Endothelial cell (in vitro differentiated cells): ENCODE measurements around the gene RND3. TPM values are rescaled to one million over a fixed set of nuclear protein-coding genes. Genes with fewer than 3 reads are reported as not detected.
A peak's percentile ranks its signal among the peaks of the same experiment; 100 is the strongest.

Experiments
- DNase-seq: peaks from one replicate; pipeline ENCODE4 v3.0.0; 2021; ENCODE audit warnings: low spot score
- H3K27ac Mint-ChIP-seq: one replicate; pipeline ENCODE4 v1.8.0; 2021; ENCODE audit warnings: mixed read lengths, inconsistent platforms; ENCODE audit not compliant: unreplicated experiment
- H3K27me3 Mint-ChIP-seq: one replicate; pipeline ENCODE4 v1.8.0; 2021; ENCODE audit warnings: mild to moderate bottlenecking, moderate library complexity, mixed read lengths, inconsistent platforms; ENCODE audit not compliant: unreplicated experiment
- H3K36me3 Mint-ChIP-seq: one replicate; pipeline ENCODE4 v1.8.0; 2021; ENCODE audit warnings: mild to moderate bottlenecking, low read depth, mixed read lengths, inconsistent platforms; ENCODE audit not compliant: unreplicated experiment
- H3K4me1 Mint-ChIP-seq: one replicate; pipeline ENCODE4 v1.8.0; 2021; ENCODE audit warnings: mild to moderate bottlenecking, mixed read lengths, inconsistent platforms; ENCODE audit not compliant: unreplicated experiment
- H3K4me3 Mint-ChIP-seq: one replicate; pipeline ENCODE4 v1.8.0; 2021; ENCODE audit warnings: mild to moderate bottlenecking, mixed read lengths, inconsistent platforms; ENCODE audit not compliant: unreplicated experiment
- H3K9me3 Mint-ChIP-seq: one replicate; pipeline ENCODE4 v1.8.0; 2021; ENCODE audit warnings: mixed read lengths, inconsistent platforms; ENCODE audit not compliant: unreplicated experiment
- total RNA-seq: library from RNA; stranded (reverse); fragmentation: NEBNext Ultra II Directional; extraction: Animal tissue kit (Norgen Biotek cat#: 25700); gene quantifications from one replicate; pipeline ENCODE4 v1.2.1, GENCODE V29; 2021; ENCODE audit not compliant: unreplicated experiment
- TF ChIP-seq, protein P1 (sequence below): fragments of 200-600 bp; sonication (generic); IDR thresholded peaks from one replicate; pipeline ENCODE4 v1.5.0; 2021; ENCODE audit warnings: antibody characterized with exemption; ENCODE audit not compliant: unreplicated experiment

Gene RND3
- total RNA-seq, 1 donor from 2014 or later, result 2.9 TPM

DNA sequence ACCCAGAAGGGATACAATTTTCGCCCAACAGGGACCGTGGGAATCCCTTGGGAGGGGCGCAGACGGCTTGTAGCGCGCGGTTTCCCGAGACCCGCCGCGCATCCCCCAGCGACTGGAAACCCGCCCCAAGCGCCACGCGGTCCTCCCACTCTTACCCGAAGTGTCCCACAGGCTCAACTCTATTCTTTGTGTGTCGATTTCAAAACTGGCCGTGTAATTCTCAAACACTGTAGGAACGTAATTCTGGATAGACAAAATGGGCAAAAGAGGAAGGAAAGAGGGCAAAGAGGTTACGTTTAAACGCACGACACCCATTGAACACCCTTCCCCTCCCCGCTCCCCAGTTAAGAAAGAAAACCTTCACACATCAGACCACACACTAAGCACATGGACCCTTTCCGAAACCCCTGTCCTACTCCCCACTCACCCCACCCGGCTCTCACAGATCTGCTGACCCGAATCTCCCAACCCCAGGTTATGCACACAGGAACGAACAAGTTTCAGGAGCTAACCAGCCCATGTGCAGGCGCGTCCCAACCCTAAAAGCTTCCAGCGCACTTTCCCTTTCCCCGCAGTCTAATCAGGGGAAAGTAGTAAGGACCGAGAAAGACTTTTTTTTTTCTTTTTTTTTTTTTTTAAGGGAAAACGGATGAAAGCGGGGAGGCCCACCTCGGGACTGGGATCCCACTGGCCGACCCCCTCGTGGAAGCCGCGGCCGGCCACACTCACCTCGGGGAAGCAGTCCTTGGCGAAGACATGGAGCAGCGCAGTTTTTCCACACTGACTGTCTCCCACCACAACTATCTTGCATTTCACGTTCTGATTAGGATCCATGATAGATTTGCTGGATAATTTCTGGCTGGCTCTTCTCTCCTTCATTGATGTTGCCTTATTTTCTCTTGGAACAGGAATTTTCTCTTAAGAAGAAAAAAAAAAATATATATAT lies 655 bp downstream of the RND3 start:
- peak; percentile 37 for DNase-seq
- H3K36me3 Mint-ChIP-seq, result no peaks in the 10 kb centered on the region
- peaks cover 10% of the 10 kb centered on the region for H3K27me3 Mint-ChIP-seq
- H3K27ac Mint-ChIP-seq, result peak overlapping the region; percentile 24
- H3K9me3 Mint-ChIP-seq, result no peaks in the 10 kb centered on the region
- TF ChIP-seq, protein P1, sequence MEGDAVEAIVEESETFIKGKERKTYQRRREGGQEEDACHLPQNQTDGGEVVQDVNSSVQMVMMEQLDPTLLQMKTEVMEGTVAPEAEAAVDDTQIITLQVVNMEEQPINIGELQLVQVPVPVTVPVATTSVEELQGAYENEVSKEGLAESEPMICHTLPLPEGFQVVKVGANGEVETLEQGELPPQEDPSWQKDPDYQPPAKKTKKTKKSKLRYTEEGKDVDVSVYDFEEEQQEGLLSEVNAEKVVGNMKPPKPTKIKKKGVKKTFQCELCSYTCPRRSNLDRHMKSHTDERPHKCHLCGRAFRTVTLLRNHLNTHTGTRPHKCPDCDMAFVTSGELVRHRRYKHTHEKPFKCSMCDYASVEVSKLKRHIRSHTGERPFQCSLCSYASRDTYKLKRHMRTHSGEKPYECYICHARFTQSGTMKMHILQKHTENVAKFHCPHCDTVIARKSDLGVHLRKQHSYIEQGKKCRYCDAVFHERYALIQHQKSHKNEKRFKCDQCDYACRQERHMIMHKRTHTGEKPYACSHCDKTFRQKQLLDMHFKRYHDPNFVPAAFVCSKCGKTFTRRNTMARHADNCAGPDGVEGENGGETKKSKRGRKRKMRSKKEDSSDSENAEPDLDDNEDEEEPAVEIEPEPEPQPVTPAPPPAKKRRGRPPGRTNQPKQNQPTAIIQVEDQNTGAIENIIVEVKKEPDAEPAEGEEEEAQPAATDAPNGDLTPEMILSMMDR, result no peak
- peaks cover 17% of the 10 kb centered on the region for H3K4me1 Mint-ChIP-seq
- H3K4me3 Mint-ChIP-seq, result peak overlapping the region; percentile 91

DNA sequence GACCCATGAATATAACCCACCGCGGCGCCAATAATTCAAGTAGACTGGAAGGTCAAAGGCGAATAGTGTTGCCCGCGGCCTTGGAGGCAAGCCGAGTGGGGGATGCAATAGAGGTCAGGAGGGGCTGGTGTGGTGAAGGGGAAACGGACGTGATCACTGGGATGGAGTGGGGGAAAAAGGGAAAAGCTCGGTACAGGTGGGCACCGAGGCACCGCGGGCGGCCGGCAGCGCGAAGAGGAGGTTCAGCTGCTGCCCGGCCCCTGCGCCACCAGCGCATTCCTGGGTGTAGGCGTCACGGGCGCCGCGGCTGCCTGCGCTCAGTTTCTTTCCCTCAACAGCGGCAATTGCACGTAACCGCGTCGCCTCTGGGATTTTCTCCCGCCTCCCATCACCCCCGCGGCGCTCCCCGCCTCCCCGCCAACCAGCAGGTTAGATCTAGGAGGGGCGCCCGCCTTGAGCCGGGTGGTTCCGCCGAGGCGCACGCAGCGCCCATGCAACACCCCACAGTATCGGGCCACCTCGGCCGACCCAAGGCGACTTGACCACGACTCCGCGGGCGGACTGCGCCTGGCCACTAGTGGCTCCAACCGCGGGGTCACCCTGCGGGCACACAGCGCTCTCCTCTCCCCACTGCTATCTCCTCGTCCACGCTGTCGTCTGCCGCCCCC lies 1.5 kb downstream of the RND3 start:
- H3K27ac Mint-ChIP-seq, result no peak overlapping the region
- peaks cover 17% of the 10 kb centered on the region for H3K4me1 Mint-ChIP-seq
- peak; percentile 56 for DNase-seq
- H3K27me3 Mint-ChIP-seq, result peaks cover 10% of the 10 kb centered on the region
- no peaks in the 10 kb centered on the region for H3K9me3 Mint-ChIP-seq
- peak overlapping the region; percentile 91 for H3K4me3 Mint-ChIP-seq
- H3K36me3 Mint-ChIP-seq, result no peaks in the 10 kb centered on the region
- TF ChIP-seq, protein P1, result no peak

DNA sequence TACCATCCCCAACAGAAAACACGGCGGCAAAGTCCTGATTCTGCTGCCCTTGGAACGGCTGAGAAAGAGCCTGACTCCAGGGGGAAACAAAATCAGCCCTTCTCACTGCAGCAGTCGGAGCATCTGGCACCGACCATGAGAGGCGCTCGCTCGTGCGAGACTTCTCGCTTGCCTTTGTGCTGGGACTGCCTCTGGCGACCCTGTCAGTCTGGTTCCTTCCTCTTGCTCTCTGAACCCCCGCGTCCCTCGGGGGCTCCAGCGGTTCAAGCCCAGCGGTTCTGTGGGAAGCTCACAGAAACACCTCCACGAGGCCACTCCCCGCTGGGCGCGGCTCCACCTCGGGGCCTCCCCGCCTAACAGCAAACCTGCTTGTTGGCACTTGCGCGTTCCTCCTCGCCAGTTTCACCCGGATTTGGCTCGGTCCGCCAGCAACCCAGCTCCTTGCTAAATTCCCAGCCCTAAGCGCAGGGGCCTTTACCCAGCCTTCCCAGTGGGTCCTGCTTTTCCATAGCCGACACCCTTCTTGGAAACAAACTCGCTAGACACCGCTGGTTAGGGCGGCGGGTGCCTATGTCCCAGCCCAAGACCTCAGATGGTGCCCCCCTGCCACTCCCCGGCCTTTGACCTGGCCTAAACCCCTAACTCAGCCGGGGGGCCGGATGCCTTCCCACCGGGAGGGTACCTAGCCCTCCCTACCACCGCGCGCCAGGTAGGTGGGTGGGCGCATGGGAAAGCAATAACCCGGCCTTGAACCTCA lies 2.2 kb downstream of the RND3 start:
- H3K27me3 Mint-ChIP-seq, result peaks cover 10% of the 10 kb centered on the region
- H3K4me3 Mint-ChIP-seq, result peak overlapping the region; percentile 91
- no peaks in the 10 kb centered on the region for H3K9me3 Mint-ChIP-seq
- DNase-seq, result peak; percentile 67
- H3K27ac Mint-ChIP-seq, result no peak overlapping the region
- no peaks in the 10 kb centered on the region for H3K36me3 Mint-ChIP-seq
- TF ChIP-seq, protein P1, result no peak
- H3K4me1 Mint-ChIP-seq, result peaks cover 17% of the 10 kb centered on the region

GRCh38 chr2:150484461-150485021 lies 2.9 kb downstream of the RND3 start:
- peaks cover 17% of the 10 kb centered on the region for H3K4me1 Mint-ChIP-seq

More at GRCh38 chr2:150484461-150485021, 2.9 kb downstream of the RND3 start:
- Mint-ChIP-seq H3K27ac (no peak overlapping the region), H3K27me3 (peaks cover 10% of the 10 kb centered on the region), H3K4me3 (peak overlapping the region; percentile 91), H3K9me3 (no peaks in the 10 kb centered on the region), H3K36me3 (no peaks in the 10 kb centered on the region)
- TF ChIP-seq, protein P1, result no peak
- no peak for DNase-seq
